NCI-H1436 (cell line): Measurements from ENCODE around the gene ZNF784.

ENCODE experiments used
- DNase-seq: peaks from one replicate; lab custom pipeline; 2025; lab: John Stamatoyannopoulos, UW

ZNF784 gene

GRCh38 chr19:55643003-55643886 is 18.9 kb upstream of the ZNF784 start, which contains the start of gene ZNF581:
TSS of gene ZNF581 (plus strand) at chr19:55643649. CDS start at chr19:55644572, 923 bp downstream.
- DNase-seq: peak; percentile 57

GRCh38 chr19:55642153-55643002 is 18.0 kb upstream of the ZNF784 start:
- no peak for DNase-seq

- DNase-seq: no peak
These were observed 17.2 kb upstream of the ZNF784 start for GRCh38 chr19:55641426-55642152.

DNA sequence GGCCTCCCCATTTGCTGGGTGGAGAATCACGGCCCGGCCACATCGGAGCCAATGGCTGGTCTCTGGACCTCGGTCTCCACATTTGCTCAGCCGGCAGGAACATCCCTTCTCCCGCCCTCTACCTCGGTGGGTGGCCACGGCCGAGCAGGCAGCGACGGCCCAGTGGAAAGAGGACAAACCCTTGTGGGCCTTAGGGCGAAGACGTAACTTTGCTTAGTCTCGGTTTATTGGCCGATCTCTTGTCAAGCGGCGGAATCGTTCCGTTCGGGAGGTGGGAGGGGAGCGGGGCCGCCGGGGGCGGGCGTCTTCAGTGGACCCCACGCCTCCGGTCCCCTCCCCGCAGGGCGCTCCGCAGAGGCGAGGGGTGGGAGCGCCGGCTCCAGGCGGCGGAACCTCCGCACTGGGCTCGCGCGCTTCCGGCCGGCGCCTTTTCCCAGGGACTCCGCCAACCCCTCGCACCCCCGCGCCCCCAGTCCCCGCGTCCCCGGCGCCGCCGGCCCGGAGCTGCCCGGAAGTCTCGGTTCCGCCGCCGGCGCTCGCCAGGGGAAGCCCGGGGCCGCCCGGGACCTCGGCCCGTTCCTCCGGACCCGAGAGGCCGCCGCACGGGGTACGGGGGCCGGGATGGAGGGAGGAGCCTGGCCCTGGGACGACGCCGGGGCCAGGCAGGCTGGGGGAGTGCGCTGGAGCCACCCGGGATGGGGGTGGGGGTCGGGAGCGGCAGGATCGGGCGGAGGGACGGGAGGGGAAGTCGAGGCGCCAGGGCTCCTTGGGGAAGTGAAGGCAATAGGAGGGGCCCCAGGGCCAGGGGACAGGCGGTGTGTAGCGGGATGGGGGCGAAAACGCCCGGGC is 16.4 kb upstream of the ZNF784 start, which contains the start of gene ZNF580:
Gene ZNF580, plus strand, starts transcription at position 426 of the 849 bp plus-strand sequence. CDS start 1,507 bp downstream, outside the sequence.
- DNase-seq: peak; percentile 53

GRCh38 chr19:55640043-55640576 is 15.7 kb upstream of the ZNF784 start:
- DNase-seq: peak; percentile 58

DNA sequence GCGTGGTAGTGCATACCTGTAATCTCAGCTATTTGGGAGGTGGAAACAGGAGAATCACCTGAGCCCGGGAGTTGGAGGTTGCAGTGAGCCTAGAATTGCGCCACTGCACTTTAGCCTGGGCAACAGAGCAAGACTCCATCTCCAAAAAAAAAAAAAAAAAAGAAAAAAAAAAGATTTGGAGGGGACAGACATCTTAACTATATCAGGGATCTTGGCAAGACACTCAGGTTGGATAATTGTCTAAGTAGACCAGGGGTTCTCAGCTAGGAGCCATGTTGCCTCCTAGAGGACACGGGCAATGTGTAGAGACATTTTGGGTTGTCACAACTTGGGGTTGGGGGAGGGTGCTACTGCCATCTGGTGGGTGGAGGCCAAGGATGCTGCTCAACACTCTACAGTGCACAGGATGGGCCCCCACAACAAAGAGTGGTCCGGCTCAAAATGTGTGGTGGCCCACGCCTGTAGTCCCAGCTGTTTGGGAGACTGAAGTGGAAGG is 14.5 kb upstream of the ZNF784 start:
- no peak for DNase-seq

DNA sequence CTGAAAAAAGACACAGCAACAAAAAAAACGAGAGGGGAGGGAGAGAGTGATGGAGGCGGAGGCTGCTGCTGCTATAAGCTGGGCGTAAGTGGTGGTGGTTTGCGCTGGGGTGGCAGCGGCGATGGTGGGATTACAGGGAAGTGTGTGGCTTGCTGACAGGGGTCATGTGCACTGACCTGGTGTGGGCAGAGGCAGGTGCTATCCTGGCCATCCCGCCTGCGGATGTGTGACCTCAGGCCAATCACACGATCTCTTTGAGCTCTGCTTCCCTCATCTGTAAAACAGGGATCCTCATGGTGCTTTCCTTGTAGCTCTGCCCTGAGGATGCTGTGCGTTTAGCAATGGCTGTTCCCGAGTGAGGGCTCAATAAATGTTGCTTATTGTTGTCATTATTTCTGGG is 13.2 kb upstream of the ZNF784 start:
- DNase-seq: no peak

- no peak for DNase-seq
These were observed 12.4 kb upstream of the ZNF784 start for GRCh38 chr19:55636723-55637122.

- DNase-seq: no peak
These were observed 11.6 kb upstream of the ZNF784 start for GRCh38 chr19:55635856-55636440.

DNA sequence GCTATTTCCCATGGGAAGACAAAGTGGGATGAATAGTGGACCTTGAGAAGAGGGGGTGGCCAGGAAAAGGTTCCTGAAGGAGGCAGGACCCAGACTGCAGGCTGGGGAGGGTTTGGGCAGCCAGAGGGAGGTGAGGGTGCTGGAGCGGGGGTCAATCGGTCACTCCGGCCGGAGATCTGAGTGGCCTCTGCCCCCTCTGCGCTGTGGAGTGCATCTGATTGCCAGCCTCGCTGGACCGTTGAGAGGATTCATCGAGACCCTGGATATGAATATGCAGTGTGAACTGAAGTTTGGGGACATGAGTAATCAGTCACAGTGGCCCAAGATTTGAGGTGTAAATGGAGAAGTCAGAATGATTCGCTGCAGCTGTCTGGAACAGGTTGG is 11.0 kb upstream of the ZNF784 start:
- no peak for DNase-seq

DNA sequence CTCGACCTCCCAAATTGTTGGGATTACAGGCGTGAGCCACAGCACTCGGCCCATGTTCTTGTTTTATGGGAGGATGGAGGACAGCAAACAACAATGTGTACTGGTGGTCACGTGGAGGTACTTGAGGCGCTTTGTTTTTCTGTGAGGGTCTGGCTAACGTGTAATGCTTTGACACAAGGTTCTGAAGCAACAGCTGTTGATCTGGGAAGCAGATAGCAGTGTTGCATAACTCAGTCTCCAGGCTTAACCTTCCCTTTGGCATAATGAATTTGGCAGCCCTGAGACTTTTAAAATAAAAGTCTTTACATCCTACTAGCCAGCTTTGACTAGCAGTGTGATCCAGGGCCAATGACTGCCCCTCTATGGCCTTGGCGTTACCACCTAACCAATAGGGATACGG is 9.5 kb upstream of the ZNF784 start:
- DNase-seq: no peak

- DNase-seq: peak; percentile 95
These were observed 8.1 kb upstream of the ZNF784 start for GRCh38 chr19:55632463-55632834.

- DNase-seq: no peak
These were observed 2.0 kb upstream of the ZNF784 start for GRCh38 chr19:55626350-55626749.

- DNase-seq: no peak
These were observed 599 bp upstream of the ZNF784 start for GRCh38 chr19:55625004-55625326.

- DNase-seq: no peak
These were observed 805 bp downstream of the ZNF784 start for GRCh38 chr19:55623561-55623960.

DNA sequence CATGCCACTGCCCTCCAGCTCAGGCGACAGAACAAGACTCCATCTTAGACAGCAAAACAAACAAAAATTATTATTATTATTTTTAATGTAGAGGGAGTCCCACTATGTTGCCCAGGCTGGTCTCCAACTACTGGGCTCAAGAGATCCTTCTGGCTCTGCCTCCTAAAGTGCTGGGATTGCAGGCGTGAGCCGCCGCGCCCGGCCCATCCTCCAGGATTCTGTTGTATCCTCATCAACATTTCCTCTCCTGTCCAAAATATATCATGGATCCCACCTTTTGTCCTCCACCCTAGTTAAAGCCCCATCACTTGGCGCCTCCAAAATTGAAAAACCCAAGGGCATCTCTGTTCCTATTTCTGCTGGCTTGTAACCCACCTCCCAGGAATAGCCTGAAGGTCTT is 1.2 kb downstream of the ZNF784 start:
- no peak for DNase-seq

DNA sequence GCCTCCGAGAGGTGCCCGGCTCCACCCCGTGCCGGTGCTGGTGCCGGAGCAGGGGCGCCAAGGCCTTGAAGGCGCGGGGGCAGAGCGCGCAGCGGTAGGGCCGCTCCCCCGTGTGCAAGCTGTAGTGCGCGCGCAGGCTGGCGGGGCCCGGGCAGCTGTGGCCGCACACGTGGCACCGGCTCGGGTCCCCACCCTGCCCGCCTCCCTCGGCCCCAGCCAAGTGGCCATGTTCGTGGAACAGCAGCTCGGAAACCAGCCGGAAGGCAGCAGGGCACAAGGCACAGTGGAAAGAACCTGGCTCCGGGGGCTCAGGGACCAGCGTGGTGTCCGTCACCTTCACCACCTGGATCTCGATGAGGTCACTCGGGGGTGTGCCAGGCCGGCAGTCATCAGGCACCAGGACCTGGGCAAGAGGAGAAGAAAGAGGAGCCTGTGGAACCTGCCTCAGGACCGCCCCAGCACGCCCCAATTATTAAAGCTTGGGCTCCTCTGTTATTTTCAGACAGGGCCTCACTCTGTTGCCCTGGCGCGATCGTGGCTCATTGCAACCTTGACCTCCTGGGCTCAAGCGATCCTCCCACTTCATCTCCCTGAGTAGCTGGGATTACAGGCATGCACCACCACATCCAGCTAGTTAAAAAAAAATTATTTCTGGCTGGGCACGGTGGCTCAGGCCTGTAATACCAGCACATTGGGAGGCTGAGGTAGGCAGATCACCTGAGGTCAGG is 2.0 kb downstream of the ZNF784 start:
- no peak for DNase-seq

DNA sequence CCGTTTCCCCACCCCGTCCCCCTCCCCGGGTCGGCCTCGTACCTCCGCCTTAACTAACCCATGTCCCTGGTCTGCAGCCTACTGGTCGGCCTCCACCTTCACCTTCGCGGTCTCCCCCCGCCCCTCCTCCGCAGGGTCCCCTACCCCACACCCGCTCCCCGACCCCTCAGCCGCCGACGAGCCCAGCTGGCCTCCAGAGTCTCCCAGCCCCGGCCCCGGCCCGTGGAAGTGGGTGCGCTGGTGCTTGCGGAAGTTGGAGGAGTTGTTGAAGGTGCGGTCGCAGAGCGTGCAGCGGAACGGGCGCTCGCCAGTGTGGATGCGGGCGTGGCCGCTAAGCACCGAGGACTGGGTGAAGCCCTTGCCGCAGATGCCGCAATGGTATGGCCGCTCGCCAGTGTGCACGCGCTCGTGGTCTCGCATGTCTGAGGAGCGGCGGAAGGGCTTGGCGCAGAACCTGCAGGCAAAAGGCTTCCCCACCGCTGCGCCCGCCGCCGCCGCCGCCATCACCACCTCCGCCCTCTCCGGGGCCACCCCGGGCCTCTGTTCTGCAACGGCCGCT is 2.6 kb downstream of the ZNF784 start:
- no peak for DNase-seq

DNA sequence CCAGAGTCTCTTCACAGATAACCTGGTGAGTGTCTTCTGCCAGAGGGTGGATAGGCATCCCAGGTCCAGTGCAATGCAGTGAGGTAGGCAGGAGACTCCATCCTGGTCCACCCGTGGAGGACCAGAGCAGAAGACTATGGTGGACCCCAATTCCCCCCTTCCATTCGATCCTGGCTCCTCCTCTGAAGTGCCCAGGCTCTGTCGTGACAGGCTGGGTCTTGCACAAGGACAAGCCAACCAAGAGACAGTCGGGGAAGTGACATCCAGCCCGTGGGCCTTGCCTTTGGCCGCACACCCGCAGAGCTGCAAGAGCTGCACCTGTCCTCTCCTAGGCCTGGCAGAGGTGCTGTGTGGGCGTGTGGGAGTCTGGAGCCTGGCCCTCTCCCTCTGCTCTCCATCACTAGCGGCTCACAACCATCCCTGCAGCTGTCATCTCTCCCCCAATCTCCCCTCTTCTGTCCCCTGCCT is 3.1 kb downstream of the ZNF784 start:
- no peak for DNase-seq
